Measurements from ENCODE around the gene SEMA4B. TPM values are rescaled to one million over a fixed set of nuclear protein-coding genes. Genes with fewer than 3 reads are reported as not detected.

The SEMA4B gene
- total and polyA plus RNA-seq, 10 of the 15 experiments (the other 5 are each of a cell fraction or from before 2014, with no cell fraction given) = 0.87 to 26.0 (median 9.3) TPM

DNA sequence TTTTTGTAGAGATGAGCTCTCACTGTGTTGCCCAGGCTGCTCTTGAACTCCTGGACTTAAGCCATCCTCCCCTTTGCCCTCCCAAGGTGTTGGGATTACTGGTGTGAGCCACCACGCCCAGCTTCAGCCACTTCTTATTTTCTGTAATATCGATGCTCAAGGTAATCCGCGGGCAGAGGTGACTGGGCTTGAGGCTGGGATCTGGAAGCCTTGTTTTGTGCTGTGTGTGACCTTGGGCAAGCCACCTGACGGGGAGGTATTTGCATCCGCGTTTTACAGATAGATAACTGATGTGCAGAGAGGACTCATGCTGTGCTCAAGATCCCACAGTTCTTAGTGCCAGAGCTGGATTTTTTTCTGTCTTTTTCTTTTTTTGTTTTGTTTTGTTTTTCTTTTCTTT is 27.8 kb upstream of the SEMA4B start (continued):
- TF ChIP-seq, protein P1, sequence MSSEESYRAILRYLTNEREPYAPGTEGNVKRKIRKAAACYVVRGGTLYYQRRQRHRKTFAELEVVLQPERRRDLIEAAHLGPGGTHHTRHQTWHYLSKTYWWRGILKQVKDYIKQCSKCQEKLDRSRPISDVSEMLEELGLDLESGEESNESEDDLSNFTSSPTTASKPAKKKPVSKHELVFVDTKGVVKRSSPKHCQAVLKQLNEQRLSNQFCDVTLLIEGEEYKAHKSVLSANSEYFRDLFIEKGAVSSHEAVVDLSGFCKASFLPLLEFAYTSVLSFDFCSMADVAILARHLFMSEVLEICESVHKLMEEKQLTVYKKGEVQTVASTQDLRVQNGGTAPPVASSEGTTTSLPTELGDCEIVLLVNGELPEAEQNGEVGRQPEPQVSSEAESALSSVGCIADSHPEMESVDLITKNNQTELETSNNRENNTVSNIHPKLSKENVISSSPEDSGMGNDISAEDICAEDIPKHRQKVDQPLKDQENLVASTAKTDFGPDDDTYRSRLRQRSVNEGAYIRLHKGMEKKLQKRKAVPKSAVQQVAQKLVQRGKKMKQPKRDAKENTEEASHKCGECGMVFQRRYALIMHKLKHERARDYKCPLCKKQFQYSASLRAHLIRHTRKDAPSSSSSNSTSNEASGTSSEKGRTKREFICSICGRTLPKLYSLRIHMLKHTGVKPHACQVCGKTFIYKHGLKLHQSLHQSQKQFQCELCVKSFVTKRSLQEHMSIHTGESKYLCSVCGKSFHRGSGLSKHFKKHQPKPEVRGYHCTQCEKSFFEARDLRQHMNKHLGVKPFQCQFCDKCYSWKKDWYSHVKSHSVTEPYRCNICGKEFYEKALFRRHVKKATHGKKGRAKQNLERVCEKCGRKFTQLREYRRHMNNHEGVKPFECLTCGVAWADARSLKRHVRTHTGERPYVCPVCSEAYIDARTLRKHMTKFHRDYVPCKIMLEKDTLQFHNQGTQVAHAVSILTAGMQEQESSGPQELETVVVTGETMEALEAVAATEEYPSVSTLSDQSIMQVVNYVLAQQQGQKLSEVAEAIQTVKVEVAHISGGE (CRISPR knock-in tag; IDR thresholded peaks at IDR 0.05) = no peak
- TF ChIP-seq HDAC6 (IDR thresholded peaks at IDR 0.05; ENCODE audit: unreplicated experiment) (no peak), EZH2 (IDR thresholded peaks at IDR 0.05; ENCODE audit: borderline replicate concordance, control insufficient read depth, low read depth, low read length) (no peak), YY1 (IDR thresholded peaks at IDR 0.05; ENCODE audit: low read depth, low read length) (no peak)

DNA sequence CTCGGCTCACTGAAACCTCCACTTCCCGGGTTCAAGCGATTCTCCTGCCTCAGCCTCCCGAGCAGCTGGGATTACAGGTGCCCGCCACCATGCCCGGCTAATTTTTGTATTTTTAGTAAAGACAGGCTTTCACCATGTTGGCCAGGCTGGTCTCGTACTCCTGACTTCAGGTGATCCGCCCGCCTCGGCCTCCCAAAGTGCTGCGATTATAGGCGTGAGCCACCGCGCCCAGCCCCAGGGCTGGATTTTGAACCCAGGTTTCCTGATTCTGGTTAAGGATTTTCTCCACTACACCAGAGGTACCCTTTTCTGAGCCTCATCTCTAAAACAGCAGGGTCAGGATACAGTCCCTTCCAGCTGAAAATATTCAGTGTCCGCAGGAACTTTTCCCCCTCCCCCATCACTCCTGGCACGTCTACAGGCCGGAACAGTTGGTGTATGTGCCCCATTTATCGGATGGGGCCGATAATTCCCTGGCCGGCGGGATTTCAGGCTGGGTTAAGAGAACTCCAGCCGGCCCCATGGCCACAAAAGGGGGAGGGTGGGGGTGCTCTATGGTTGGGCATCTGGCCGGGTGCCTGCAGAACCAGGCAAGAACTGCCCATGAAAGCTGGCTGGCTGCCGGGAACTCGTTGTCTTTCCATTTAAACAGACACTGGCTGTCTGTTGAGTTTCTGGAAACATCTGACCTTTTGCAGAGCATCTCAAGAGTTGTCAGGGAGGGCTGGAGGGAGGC is 26.8 kb upstream of the SEMA4B start:
- Histone ChIP-seq H3K9me3 (replicated peaks; ENCODE audit: control insufficient read depth, insufficient read depth, low read length) (no peaks in the 10 kb centered on the region; the same call in 2 of the 3 replicates), H4K20me1 (ENCODE audit: control insufficient read depth, insufficient read depth) (no peaks in the 10 kb centered on the region), H3K4me1 (ENCODE audit: control insufficient read depth, insufficient read depth, low read length) (peaks cover 13% of the 10 kb centered on the region), H3K36me3 (ENCODE audit: control insufficient read depth in 2 of 2, insufficient read depth in 2 of 2, low read length in 1 of 2) (no peaks in the 10 kb centered on the region), H2AFZ (ENCODE audit: control insufficient read depth, low read depth, low read length) (no peak overlapping the region), H3K9ac (ENCODE audit: control insufficient read depth, insufficient read depth, low read length) (no peak overlapping the region), H3K4me2 (ENCODE audit: control insufficient read depth, insufficient read depth) (no peak overlapping the region), H3K79me2 (ENCODE audit: control insufficient read depth, insufficient read depth, low read length) (no peaks in the 10 kb centered on the region), H3K27ac (ENCODE audit: control insufficient read depth, insufficient read depth) (no peak overlapping the region), H3K4me3 (no peak overlapping the region), H3K27me3 (replicated peaks in 1 of 2; ENCODE audit: control insufficient read depth in 2 of 2, insufficient read depth in 2 of 2, low read length in 1 of 2) (no peaks in the 10 kb centered on the region)
- SMC1A ChIA-PET (ENCODE audit: uncharacterized antibody, unreplicated experiment) = no interaction called here
- CTCF ChIA-PET = interaction anchor here (1.2 kb wide), 1 partner anchor 13 kb away, joined by 3 read pairs; no protein-coding TSS in a partner anchor
- WGBS (ENCODE audit: insufficient coverage, insufficient replicate concordance, low lambda C conversion rate, missing lambda C conversion rate) = 83% methylated on average over 25 of the region's 25 CpGs
- RAD21 ChIA-PET (ENCODE audit: unreplicated experiment) = interaction anchor here (1.2 kb wide), 1 partner anchor 18 kb away, joined by 4 read pairs; no protein-coding TSS in a partner anchor
- no TSS peak for BruUV-seq (replicated peaks)
- ATAC-seq (no peak), DNase-seq (ENCODE audit: low read depth, low spot score) (no peak), FAIRE-seq (no peak)
- POLR2A ChIA-PET = interaction anchor here (0.6 kb wide), 1 partner anchor 13 kb away, joined by 7 read pairs; no protein-coding TSS in a partner anchor
- TF ChIP-seq SUZ12 (IDR thresholded peaks at IDR 0.05; ENCODE audit: unreplicated experiment) = no peak
- TF ChIP-seq JUND (IDR thresholded peaks at IDR 0.05; ENCODE audit: low read depth, low read length) = no peak
- TF ChIP-seq MYB (IDR thresholded peaks at IDR 0.05; ENCODE audit: borderline replicate concordance, low read depth, low read length) = no peak
- in situ Hi-C loops (cut with MboI) (no loop called here), intact Hi-C loops (cut with micrococcal nuclease; ENCODE audit: unreplicated experiment) (no loop called here)
